ENCODE results near the gene ACTC1. TPM values are rescaled to one million over a fixed set of nuclear protein-coding genes. Genes with fewer than 3 reads are reported as not detected.
A peak's percentile ranks its signal among the peaks of the same experiment; 100 is the strongest.

The ACTC1 gene
- total RNA-seq, 4 donors from 2014 or later, result 0.41 to 3.4 TPM; not detected in 2

DNA sequence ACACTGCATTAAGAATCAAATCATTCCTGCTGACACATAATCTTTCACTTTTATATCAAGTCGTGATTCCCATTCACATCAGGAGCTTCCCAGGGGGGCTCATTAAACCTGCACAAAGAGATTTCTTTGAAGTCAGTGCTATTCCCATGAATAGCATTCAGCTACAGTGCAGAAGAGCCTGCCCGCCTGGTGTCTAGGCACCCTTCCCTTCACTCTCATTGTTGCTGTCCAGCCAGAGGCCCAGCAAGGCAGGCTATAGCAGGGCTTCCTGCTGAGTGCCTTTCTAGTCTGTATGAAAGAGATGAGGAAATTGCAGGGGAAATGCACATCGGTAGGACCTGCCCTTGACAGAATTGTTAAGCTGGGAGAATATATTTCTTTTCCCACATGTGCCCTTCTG lies 36.0 kb downstream of the ACTC1 start:
- H3K9me3 ChIP-seq, result no peaks in the 10 kb centered on the region
- no peak overlapping the region for H3K4me3 ChIP-seq
- WGBS, 2 donors (ENCODE audit: low coverage in 1 of 2), result 53 to 75% methylated on average over 1 to 3 of the region's 3 CpGs
- peaks cover 0 to 6% (median 3%) of the 10 kb centered on the region in 4 donors for H3K4me1 ChIP-seq
- no peak overlapping the region for H3K27ac ChIP-seq
- no peak for DNase-seq
- peaks cover 35% of the 10 kb centered on the region for H3K27me3 ChIP-seq
- in situ Hi-C loops (cut with MboI; ENCODE audit: low pct_ligation_motif_present in 1 of 4, low pct_unique_long_range_greater_than_20kb in 1 of 4, low sequenced_read_pairs in 3 of 4), result no loop called here
- H3K36me3 ChIP-seq, result no peaks in the 10 kb centered on the region
- TF ChIP-seq EP300 (IDR thresholded peaks at IDR 0.05; ENCODE audit: low read depth), result no peak
- no peak for TF ChIP-seq POLR2AphosphoS5 (IDR thresholded peaks at IDR 0.05)
- no peak for TF ChIP-seq POLR2A (IDR thresholded peaks at IDR 0.05)
- TF ChIP-seq, protein P1, sequence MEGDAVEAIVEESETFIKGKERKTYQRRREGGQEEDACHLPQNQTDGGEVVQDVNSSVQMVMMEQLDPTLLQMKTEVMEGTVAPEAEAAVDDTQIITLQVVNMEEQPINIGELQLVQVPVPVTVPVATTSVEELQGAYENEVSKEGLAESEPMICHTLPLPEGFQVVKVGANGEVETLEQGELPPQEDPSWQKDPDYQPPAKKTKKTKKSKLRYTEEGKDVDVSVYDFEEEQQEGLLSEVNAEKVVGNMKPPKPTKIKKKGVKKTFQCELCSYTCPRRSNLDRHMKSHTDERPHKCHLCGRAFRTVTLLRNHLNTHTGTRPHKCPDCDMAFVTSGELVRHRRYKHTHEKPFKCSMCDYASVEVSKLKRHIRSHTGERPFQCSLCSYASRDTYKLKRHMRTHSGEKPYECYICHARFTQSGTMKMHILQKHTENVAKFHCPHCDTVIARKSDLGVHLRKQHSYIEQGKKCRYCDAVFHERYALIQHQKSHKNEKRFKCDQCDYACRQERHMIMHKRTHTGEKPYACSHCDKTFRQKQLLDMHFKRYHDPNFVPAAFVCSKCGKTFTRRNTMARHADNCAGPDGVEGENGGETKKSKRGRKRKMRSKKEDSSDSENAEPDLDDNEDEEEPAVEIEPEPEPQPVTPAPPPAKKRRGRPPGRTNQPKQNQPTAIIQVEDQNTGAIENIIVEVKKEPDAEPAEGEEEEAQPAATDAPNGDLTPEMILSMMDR (IDR thresholded peaks at IDR 0.05), result no peak
- intact Hi-C loops (cut with DNase I; ENCODE audit: low total_unique reads), result no loop called here

DNA sequence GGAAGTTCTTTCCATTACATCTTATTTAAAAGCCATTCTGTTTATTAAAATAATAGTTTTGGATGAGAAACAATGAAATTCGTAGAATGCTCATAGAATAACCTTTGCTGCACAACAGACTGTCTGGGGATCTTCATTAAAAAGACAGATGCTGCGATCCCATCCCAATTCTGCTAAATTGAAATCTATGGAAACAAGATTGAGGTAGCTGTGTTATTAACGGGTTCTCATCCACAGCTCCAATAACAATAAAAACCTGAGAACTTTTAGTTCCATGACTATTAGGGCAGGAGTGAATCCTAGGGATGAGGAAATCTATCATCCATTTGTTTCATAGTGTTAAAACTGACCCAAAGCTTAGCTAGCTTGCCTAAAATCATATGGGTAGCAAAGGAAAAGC lies 38.1 kb downstream of the ACTC1 start:
- no peak for DNase-seq
- TF ChIP-seq EP300 (IDR thresholded peaks at IDR 0.05; ENCODE audit: low read depth), result no peak
- TF ChIP-seq, protein P1 (IDR thresholded peaks at IDR 0.05), result no peak
- no peak for TF ChIP-seq POLR2A (IDR thresholded peaks at IDR 0.05)
- TF ChIP-seq POLR2AphosphoS5 (IDR thresholded peaks at IDR 0.05), result no peak
- in situ Hi-C loops (cut with MboI; ENCODE audit: low pct_ligation_motif_present in 1 of 4, low pct_unique_long_range_greater_than_20kb in 1 of 4, low sequenced_read_pairs in 3 of 4), result no loop called here
- Histone ChIP-seq H3K9me3 (no peaks in the 10 kb centered on the region), H3K27ac (no peak overlapping the region), H3K4me3 (no peak overlapping the region), H3K36me3 (no peaks in the 10 kb centered on the region), H3K27me3 (peaks cover 54% of the 10 kb centered on the region), H3K4me1 (peaks cover 0 to 6% (median 3%) of the 10 kb centered on the region in 4 donors)
- 66 to 78% methylated on average over 3 of the region's 3 CpGs for WGBS, 2 donors (ENCODE audit: low coverage in 1 of 2)
- intact Hi-C loops (cut with DNase I; ENCODE audit: low total_unique reads), result no loop called here

DNA sequence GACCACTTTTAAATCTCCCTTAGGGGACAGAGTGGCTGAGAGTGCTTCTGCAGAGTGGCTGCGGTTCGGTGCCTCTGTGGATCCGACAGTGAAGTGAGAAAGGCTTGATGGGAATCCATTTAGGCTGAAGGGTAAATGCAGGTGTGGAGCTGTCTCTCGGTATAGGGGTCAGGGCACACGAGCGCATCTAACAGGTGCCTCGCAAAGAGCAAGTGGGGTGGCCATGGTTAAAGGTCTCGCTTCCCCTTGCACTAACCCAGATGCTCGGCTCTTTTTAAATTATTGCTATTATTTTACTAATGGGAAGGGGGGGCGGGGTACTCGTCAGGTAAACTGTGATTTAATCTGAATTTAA lies 40.0 kb downstream of the ACTC1 start:
- Histone ChIP-seq H3K27me3 (peaks cover 59% of the 10 kb centered on the region), H3K4me3 (no peak overlapping the region), H3K36me3 (no peaks in the 10 kb centered on the region), H3K27ac (no peak overlapping the region), H3K4me1 (peaks cover 0 to 6% (median 3%) of the 10 kb centered on the region in 4 donors), H3K9me3 (no peaks in the 10 kb centered on the region)
- in situ Hi-C loops (cut with MboI; ENCODE audit: low pct_ligation_motif_present in 1 of 4, low pct_unique_long_range_greater_than_20kb in 1 of 4, low sequenced_read_pairs in 3 of 4), result no loop called here
- no peak for DNase-seq
- intact Hi-C loops (cut with DNase I; ENCODE audit: low total_unique reads), result no loop called here
- TF ChIP-seq, protein P1 (IDR thresholded peaks at IDR 0.05), result no peak
- TF ChIP-seq POLR2A (IDR thresholded peaks at IDR 0.05) (no peak), POLR2AphosphoS5 (IDR thresholded peaks at IDR 0.05) (no peak), EP300 (IDR thresholded peaks at IDR 0.05; ENCODE audit: low read depth) (no peak)
- WGBS, 2 donors (ENCODE audit: low coverage in 1 of 2), result 12% methylated on average over 2 to 11 of the region's 11 CpGs

DNA sequence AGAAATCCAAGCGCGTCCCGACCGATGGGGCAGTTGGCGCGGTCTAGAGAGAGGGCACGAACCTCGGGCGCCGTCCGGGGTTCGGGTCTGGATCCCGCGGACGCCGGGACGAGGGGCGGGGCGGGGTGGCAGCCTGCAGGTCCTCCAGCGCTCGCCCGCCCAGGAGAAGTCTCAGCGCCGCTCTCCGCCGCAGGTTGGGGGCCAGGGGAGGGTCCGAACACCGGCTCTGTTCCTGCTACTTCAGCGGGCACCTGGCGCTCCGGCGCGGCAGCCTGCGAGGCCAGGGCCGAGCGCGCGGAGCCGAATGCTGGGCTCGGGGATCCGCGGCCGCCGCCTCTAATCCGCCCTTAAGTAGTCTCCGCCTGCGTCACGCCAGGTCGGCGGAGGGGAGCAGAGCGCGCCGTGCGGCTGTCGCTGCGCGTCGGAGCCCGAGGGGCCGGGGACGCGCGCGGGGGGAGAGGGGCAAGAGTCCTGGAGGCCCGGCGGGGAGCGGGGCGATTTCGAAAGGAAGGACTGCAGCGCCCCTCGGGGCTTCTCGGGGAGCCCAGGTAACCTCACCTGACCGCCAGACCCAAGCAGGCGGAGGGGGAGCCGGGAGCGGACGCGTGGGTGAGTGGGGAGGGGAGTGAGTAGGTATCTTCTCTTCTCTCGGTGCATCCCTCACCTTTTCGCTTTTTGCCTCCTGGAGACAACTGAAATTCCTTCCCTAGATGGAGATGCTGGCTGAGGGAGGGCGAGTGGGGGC lies 40.5 kb downstream of the ACTC1 start, which contains the start of gene GJD2:
Gene GJD2, minus strand, starts transcription at position 325 of the 745 bp plus-strand sequence. CDS start 510 bp downstream, outside the sequence.
- TF ChIP-seq, protein P1 (IDR thresholded peaks at IDR 0.05), result no peak
- TF ChIP-seq EP300 (IDR thresholded peaks at IDR 0.05; ENCODE audit: low read depth), result no peak
- no peaks in the 10 kb centered on the region for H3K36me3 ChIP-seq
- in situ Hi-C loops (cut with MboI; ENCODE audit: low pct_ligation_motif_present in 1 of 4, low pct_unique_long_range_greater_than_20kb in 1 of 4, low sequenced_read_pairs in 3 of 4), result no loop called here
- WGBS, 2 donors (ENCODE audit: low coverage in 1 of 2), result 8 to 20% methylated on average over 1 to 46 of the region's 81 CpGs
- intact Hi-C loops (cut with DNase I; ENCODE audit: low total_unique reads), result no loop called here
- H3K9me3 ChIP-seq, result no peaks in the 10 kb centered on the region
- H3K4me1 ChIP-seq, result peaks cover 0 to 6% (median 3%) of the 10 kb centered on the region in 4 donors
- H3K27me3 ChIP-seq, result peaks cover 59% of the 10 kb centered on the region
- H3K4me3 ChIP-seq, result peak within 1 kb of the TSS in 1 of 4 donors; percentile 6
- no peak for DNase-seq
- no peak within 1 kb of the TSS for H3K27ac ChIP-seq
